HT-29 (cell line): ENCODE results near the gene PCSK2. TPM values are rescaled to one million over a fixed set of nuclear protein-coding genes. Genes with fewer than 3 reads are reported as not detected.

Experiments used
- DNase-seq: peaks from one replicate; pipeline ENCODE4 v3.0.0-alpha.2; 2015; ENCODE audit warnings: low spot score
- total RNA-seq: library from RNA; depleted of rRNA; stranded (reverse); fragments of >200 nt; shearing (Covaris generic); gene quantifications from 2 replicates; pipeline ENCODE4 v1.2.3, GENCODE V29; 2014

The PCSK2 gene
- total RNA-seq, 1 experiment from 2014 or later, result not detected

DNA sequence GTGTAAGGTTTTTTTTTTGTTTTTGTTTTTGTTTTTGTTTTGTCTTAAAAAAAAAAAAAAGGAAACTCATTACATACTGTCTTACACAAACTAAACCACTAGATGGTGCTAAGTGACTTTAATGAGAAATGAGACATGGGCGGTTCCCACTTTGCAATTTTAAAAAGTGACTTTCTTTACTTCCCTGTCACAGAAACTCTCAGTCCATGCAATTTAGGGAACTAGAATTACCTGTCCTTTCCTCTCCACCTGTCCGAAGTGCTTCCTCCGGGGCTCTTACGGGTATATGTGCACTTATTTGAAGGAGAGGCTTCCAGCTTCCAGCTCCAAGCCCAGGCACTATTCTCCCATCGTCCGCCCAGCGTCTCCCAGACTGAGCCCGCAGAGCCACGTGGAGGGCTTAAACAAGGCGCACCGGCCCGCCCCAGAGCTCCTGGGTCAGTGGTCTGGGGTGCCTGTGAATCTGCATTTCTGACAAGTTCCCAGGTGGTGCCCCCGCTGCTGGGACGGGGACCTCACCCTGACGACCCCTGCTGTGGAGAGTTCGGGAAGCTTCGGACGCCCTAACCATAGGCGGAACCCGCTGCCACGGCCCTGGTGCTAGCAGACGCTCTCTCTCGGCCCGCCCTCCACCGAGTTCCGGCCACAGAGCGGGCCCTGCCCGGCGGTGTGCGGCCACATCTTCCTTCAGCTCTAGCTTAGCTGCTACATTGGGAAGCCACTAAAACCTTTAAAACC, 278.2 kb downstream of the PCSK2 start:
- peak; percentile 73 for DNase-seq

GRCh38 chr20:17505636-17506517, 279.0 kb downstream of the PCSK2 start:
- no peak for DNase-seq

GRCh38 chr20:17507032-17507431, 280.2 kb downstream of the PCSK2 start:
- DNase-seq, result no peak

GRCh38 chr20:17507531-17507930, 280.7 kb downstream of the PCSK2 start:
- DNase-seq, result no peak

DNA sequence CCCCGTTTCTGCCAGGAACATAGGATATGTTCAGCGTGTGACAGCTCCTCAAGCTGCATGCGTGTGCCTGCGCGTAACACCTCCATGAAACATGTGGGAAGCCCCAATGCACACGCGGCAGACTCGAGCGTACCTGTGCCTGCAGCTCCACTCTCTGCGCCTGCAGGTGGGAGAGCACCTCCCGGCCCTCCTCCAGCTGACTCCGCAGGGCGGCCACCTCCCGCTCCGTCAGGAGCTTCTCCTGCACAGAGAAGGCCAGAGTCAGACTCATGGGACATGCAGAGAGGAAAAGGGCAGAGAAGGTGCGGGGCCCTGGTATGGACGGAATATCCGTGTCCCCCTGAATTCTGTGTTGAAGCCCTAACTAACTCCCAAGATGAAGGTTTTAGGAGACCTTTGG, 281.9 kb downstream of the PCSK2 start:
- no peak for DNase-seq

- no peak for DNase-seq
Observed at GRCh38 chr20:17510548-17510947, 283.7 kb downstream of the PCSK2 start.

GRCh38 chr20:17511401-17511800, 284.6 kb downstream of the PCSK2 start:
- DNase-seq, result no peak

DNA sequence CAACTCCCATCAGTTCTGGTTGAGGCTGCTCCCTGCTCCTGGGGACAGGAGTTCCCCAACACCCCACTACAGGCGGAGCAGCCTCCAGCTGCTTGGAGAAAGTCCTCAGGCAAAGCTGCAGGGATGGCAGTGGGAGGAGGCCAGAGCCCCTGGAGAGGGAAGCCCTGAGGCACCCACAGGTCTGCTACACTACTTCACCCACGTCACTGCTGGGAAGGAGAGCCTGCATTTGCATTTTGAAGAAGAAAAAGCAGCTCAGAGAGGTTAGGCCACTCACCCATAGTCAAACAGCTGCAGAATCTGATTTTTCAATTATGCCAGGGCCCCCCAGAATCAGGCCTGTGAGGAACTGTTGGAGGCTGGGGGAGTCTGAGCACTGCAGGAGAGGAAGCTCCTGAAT, 287.1 kb downstream of the PCSK2 start:
- no peak for DNase-seq

- DNase-seq, result no peak
Observed at GRCh38 chr20:17515053-17515452, 288.2 kb downstream of the PCSK2 start.

DNA sequence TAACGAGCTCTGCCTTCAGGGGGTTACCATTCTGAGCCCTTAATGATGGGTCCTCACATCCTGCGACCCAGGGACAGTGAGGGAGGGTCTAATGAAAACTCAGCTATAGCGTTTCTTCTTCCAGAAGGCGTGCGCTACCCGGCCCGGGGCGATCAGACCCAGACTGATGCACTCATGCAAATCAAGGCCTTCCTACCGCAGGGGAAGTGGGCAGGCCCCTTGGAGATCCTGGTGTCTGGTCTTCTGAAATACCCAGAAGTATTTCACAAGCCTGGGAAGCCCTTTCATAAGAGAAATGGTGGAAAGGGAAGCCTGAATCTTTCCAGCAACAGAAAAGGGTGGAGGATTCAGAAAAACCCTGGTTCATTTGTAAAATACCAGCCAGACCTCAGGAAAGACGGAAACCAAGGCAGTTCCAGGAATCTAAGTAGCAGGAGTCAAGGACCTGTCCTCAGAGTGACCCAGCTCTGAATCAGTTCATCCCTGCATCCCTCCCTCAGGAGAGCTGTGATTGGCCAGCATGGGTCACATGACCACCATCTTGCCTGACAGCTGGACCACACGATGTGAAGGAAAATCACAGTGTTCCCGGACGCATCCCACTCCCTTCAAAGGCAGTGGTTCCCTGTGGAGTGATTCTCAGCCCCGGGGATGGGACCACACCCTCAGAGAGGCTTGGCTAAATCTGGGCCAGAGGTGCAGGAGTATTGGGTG, 291.7 kb downstream of the PCSK2 start:
- DNase-seq, result no peak

DNA sequence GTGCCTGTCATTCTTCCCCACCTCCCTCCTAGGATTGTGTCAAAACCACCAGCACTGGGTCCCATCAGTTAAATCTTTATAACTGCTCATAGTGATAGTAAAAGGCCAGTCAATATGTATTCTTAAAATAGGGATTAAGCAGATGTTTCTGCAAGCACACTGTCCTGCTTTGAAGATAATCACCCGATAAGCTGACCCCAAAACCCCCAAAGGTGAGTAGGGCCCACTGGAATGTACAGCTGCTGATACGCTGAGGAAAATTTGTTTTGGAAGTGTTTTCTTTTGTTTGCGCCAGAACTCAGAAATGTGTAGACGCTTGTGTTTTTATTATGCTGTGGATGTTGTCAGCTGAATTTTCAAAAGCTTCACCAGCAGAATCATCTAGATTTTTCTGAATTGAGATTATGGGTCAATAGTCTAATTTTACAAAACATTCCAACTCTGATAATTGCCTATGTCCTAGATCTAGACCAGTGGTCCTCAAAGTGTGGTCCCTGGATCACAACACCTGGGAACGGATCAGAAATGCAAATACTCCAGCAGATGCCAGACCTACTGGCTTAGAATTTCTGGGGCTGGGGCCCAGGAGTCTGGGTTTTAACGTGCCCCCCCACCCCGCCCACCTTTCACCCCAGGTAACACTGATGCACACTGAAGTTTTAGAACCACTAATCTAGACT, 292.9 kb downstream of the PCSK2 start:
- no peak for DNase-seq

- no peak for DNase-seq
Observed at GRCh38 chr20:17520583-17520982, 293.7 kb downstream of the PCSK2 start.

DNA sequence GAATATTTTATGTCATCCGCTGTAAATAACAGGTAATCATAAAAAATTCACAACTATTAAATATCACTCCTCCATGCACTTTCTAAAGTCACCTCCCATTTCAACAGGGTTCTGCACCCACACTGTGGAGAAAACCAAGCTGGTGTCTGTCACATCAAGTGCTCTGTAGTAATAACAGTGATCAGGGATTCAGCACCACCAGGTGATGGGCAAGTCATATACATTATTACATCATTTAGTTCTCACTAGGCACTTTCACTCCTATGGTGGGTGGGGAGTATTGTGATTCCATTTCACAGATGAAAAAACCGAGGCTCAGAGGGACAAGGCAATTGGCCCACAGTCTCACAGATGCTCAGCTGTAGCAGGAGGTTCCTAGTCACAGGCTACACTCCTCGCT, 295.7 kb downstream of the PCSK2 start:
- no peak for DNase-seq

DNA sequence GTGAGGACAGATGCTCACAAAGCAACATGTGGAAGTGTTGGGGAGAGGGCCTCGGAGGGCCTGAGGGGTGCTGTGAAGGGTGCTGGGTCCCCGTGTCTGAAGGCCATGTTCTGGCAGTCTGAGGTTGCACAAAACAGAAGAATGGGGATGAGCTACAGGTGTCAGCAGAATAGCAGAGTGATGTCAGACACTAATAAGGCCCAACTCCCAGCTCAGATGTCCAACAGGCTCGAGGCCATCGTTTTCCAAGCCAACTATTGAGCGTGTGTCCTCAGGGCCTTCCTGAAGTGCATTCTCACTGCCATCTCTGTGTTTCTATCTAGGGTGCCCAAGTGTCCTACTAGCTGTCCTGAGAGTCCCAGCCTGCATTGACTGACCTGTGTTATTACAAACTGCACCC, 296.5 kb downstream of the PCSK2 start:
- DNase-seq, result no peak

GRCh38 chr20:17524560-17524959, 297.7 kb downstream of the PCSK2 start:
- DNase-seq, result no peak

GRCh38 chr20:17525132-17525531, 298.3 kb downstream of the PCSK2 start:
- no peak for DNase-seq

DNA sequence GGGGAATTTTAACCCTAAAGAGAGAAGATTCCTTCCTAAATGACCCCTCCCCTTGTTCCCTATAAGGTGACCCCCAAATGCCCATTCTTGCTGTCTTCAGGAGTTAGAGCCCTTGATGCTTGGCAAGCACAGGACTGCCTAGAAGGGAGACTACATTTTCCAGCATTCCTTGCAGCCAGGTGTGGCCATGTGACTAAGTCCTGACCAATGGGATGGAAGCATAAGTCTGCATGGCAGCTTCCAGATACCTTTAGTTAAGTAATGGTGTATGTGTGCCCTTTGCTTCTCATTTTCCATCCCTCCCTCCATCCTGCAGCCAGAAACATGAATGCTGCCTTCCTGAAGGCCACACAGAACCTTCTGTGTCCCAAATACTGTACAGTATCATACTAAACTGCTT, 298.8 kb downstream of the PCSK2 start:
- DNase-seq, result peak; percentile 63

- no peak for DNase-seq
Observed at GRCh38 chr20:17529586-17529985, 302.7 kb downstream of the PCSK2 start.

DNA sequence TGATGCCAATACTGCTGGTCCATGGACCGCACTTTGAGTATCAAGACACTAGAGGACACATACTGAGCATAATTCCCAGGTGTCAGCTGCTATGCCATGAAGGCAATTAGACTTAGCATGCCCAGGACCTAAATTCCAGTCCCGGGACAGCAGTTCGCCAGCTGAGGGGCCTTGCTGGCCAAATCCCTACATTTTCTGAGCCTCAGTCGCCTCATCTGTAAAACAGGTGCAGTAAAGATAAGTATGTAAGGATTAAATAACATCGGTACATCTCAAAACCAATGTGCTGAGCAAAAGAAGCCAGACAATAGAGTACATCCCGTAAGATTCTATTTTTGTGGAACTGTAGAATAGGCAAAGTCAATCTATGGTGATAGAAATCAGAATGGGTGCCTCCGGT, 303.3 kb downstream of the PCSK2 start:
- no peak for DNase-seq

GRCh38 chr20:17530716-17531664, 304.1 kb downstream of the PCSK2 start, which contains the start of gene BFSP1:
Gene BFSP1 (minus strand): TSS chr20:17531379. CDS start chr20:17531329, 50 bp downstream.
- DNase-seq, result peak; percentile 59
